ENCODE measurements around the gene ZNG1C.
"Not testable (repeated sequence)": the region's sequence is repeated elsewhere in the genome, so short reads cannot be mapped to it uniquely, and the experiment has no call there.

The ZNG1C gene

GRCh38 chr9:68306391-68306964 lies 64.7 kb downstream of the ZNG1C start:
- not testable (repeated sequence) for H2BK120ac ChIP-seq (ENCODE audit: low read depth, low read length)

GRCh38 chr9:68307127-68307526 lies 65.3 kb downstream of the ZNG1C start:
- H3K36me3 ChIP-seq (ENCODE audit: control insufficient read depth in 1 of 2, insufficient read depth in 2 of 2, low read depth in 1 of 2, low read length in 2 of 2); H4K8ac ChIP-seq (ENCODE audit: low read length); H3K27me3 ChIP-seq (ENCODE audit: control insufficient read depth in 1 of 2, insufficient read depth in 1 of 2, low read length in 2 of 2); H2BK12ac ChIP-seq (ENCODE audit: low read length in 2 of 2); H2AK5ac ChIP-seq (ENCODE audit: low read length, severe bottlenecking); H3K4ac ChIP-seq (ENCODE audit: low read depth in 1 of 2, low read length in 2 of 2); H3K4me2 ChIP-seq (ENCODE audit: low read length, poor library complexity, severe bottlenecking); H2AFZ ChIP-seq (ENCODE audit: low read depth, low read length); H3K27ac ChIP-seq (ENCODE audit: low read length, poor library complexity, severe bottlenecking); H3K4me1 ChIP-seq (ENCODE audit: control insufficient read depth, insufficient read depth, low read depth, low read length); H2BK5ac ChIP-seq (ENCODE audit: low read depth, low read length, poor library complexity, severe bottlenecking); H3K23ac ChIP-seq (ENCODE audit: low read length in 2 of 2); H2BK15ac ChIP-seq (ENCODE audit: low read depth, poor library complexity, severe bottlenecking); H4K91ac ChIP-seq (ENCODE audit: low read length); H2BK120ac ChIP-seq (ENCODE audit: low read depth, low read length); H3K9me3 ChIP-seq (ENCODE audit: control insufficient read depth, low read length); H3K4me3 ChIP-seq (ENCODE audit: insufficient read depth in 1 of 2, low read depth in 1 of 2, low read length in 2 of 2); DNase-seq; H3K18ac ChIP-seq (ENCODE audit: low read depth in 1 of 2, low read length in 2 of 2); H3K9ac ChIP-seq (ENCODE audit: low read length); H3K79me1 ChIP-seq (replicated peaks; ENCODE audit: low read length, poor library complexity, severe bottlenecking); H3K14ac ChIP-seq (ENCODE audit: low read length in 2 of 2): not testable (repeated sequence)
- WGBS = no CpG with 5 or more reads among the region's 35 CpGs

More at GRCh38 chr9:68306391-68306964, 64.7 kb downstream of the ZNG1C start:
- not testable (repeated sequence) for H3K9me3 ChIP-seq (ENCODE audit: control insufficient read depth, low read length); H3K27ac ChIP-seq (ENCODE audit: low read length, poor library complexity, severe bottlenecking); H3K18ac ChIP-seq (ENCODE audit: low read depth in 1 of 2, low read length in 2 of 2); H3K27me3 ChIP-seq (ENCODE audit: control insufficient read depth in 1 of 2, insufficient read depth in 1 of 2, low read length in 2 of 2); H4K8ac ChIP-seq (ENCODE audit: low read length); H3K4me3 ChIP-seq (ENCODE audit: insufficient read depth in 1 of 2, low read depth in 1 of 2, low read length in 2 of 2); H3K14ac ChIP-seq (ENCODE audit: low read length in 2 of 2); H3K79me1 ChIP-seq (replicated peaks; ENCODE audit: low read length, poor library complexity, severe bottlenecking); H3K4ac ChIP-seq (ENCODE audit: low read depth in 1 of 2, low read length in 2 of 2); H2BK5ac ChIP-seq (ENCODE audit: low read depth, low read length, poor library complexity, severe bottlenecking); H2BK15ac ChIP-seq (ENCODE audit: low read depth, poor library complexity, severe bottlenecking); H4K91ac ChIP-seq (ENCODE audit: low read length); H2AK5ac ChIP-seq (ENCODE audit: low read length, severe bottlenecking); H3K36me3 ChIP-seq (ENCODE audit: control insufficient read depth in 1 of 2, insufficient read depth in 2 of 2, low read depth in 1 of 2, low read length in 2 of 2); DNase-seq; H2BK12ac ChIP-seq (ENCODE audit: low read length in 2 of 2); H3K23ac ChIP-seq (ENCODE audit: low read length in 2 of 2); H3K4me1 ChIP-seq (ENCODE audit: control insufficient read depth, insufficient read depth, low read depth, low read length); H2AFZ ChIP-seq (ENCODE audit: low read depth, low read length); H3K9ac ChIP-seq (ENCODE audit: low read length); H3K4me2 ChIP-seq (ENCODE audit: low read length, poor library complexity, severe bottlenecking)
- no CpG with 5 or more reads among the region's 37 CpGs for WGBS

- not testable (repeated sequence) for H3K4ac ChIP-seq (ENCODE audit: low read depth in 1 of 2, low read length in 2 of 2); H2AK5ac ChIP-seq (ENCODE audit: low read length, severe bottlenecking); H4K8ac ChIP-seq (ENCODE audit: low read length); H2BK120ac ChIP-seq (ENCODE audit: low read depth, low read length); H2BK12ac ChIP-seq (ENCODE audit: low read length in 2 of 2); H2BK5ac ChIP-seq (ENCODE audit: low read depth, low read length, poor library complexity, severe bottlenecking); H3K14ac ChIP-seq (ENCODE audit: low read length in 2 of 2); H3K36me3 ChIP-seq (ENCODE audit: control insufficient read depth in 1 of 2, insufficient read depth in 2 of 2, low read depth in 1 of 2, low read length in 2 of 2); H3K9me3 ChIP-seq (ENCODE audit: control insufficient read depth, low read length); H2AFZ ChIP-seq (ENCODE audit: low read depth, low read length); H3K27me3 ChIP-seq (ENCODE audit: control insufficient read depth in 1 of 2, insufficient read depth in 1 of 2, low read length in 2 of 2); H3K18ac ChIP-seq (ENCODE audit: low read depth in 1 of 2, low read length in 2 of 2); H3K27ac ChIP-seq (ENCODE audit: low read length, poor library complexity, severe bottlenecking); H3K79me1 ChIP-seq (replicated peaks; ENCODE audit: low read length, poor library complexity, severe bottlenecking); H4K91ac ChIP-seq (ENCODE audit: low read length); H3K4me1 ChIP-seq (ENCODE audit: control insufficient read depth, insufficient read depth, low read depth, low read length); DNase-seq; H3K4me2 ChIP-seq (ENCODE audit: low read length, poor library complexity, severe bottlenecking); H3K4me3 ChIP-seq (ENCODE audit: insufficient read depth in 1 of 2, low read depth in 1 of 2, low read length in 2 of 2); H3K23ac ChIP-seq (ENCODE audit: low read length in 2 of 2); H3K9ac ChIP-seq (ENCODE audit: low read length); H2BK15ac ChIP-seq (ENCODE audit: low read depth, poor library complexity, severe bottlenecking)
- 54% methylated on average over 9 of the region's 21 CpGs for WGBS
Measured at GRCh38 chr9:68307654-68308053, 65.9 kb downstream of the ZNG1C start.

GRCh38 chr9:68311208-68311607 lies 69.4 kb downstream of the ZNG1C start:
- no CpG with 5 or more reads among the region's 5 CpGs for WGBS
- H3K4ac ChIP-seq (ENCODE audit: low read depth in 1 of 2, low read length in 2 of 2); H3K9ac ChIP-seq (ENCODE audit: low read length); H4K91ac ChIP-seq (ENCODE audit: low read length); H3K18ac ChIP-seq (ENCODE audit: low read depth in 1 of 2, low read length in 2 of 2); H3K79me1 ChIP-seq (replicated peaks; ENCODE audit: low read length, poor library complexity, severe bottlenecking); H2BK120ac ChIP-seq (ENCODE audit: low read depth, low read length); H3K27ac ChIP-seq (ENCODE audit: low read length, poor library complexity, severe bottlenecking); H2AK5ac ChIP-seq (ENCODE audit: low read length, severe bottlenecking); H3K4me2 ChIP-seq (ENCODE audit: low read length, poor library complexity, severe bottlenecking); DNase-seq; H2BK12ac ChIP-seq (ENCODE audit: low read length in 2 of 2); H3K4me3 ChIP-seq (ENCODE audit: insufficient read depth in 1 of 2, low read depth in 1 of 2, low read length in 2 of 2); H2AFZ ChIP-seq (ENCODE audit: low read depth, low read length); H3K9me3 ChIP-seq (ENCODE audit: control insufficient read depth, low read length); H2BK5ac ChIP-seq (ENCODE audit: low read depth, low read length, poor library complexity, severe bottlenecking); H3K4me1 ChIP-seq (ENCODE audit: control insufficient read depth, insufficient read depth, low read depth, low read length); H3K36me3 ChIP-seq (ENCODE audit: control insufficient read depth in 1 of 2, insufficient read depth in 2 of 2, low read depth in 1 of 2, low read length in 2 of 2); H3K27me3 ChIP-seq (ENCODE audit: control insufficient read depth in 1 of 2, insufficient read depth in 1 of 2, low read length in 2 of 2); H3K23ac ChIP-seq (ENCODE audit: low read length in 2 of 2); H3K14ac ChIP-seq (ENCODE audit: low read length in 2 of 2); H4K8ac ChIP-seq (ENCODE audit: low read length); H2BK15ac ChIP-seq (ENCODE audit: low read depth, poor library complexity, severe bottlenecking): not testable (repeated sequence)

Data from mesenchymal stem cell (in vitro differentiated cells and primary cell).